Ammon's horn (tissue), 1 donor: ENCODE results near the gene FNBP1.
"Not testable (repeated sequence)": the region's sequence is repeated elsewhere in the genome, so short reads cannot be mapped to it uniquely, and the experiment has no call there.

Source experiments
- DNase-seq: peaks from one replicate; pipeline ENCODE4 v3.0.0-alpha.2; 2016; ENCODE audit warnings: low spot score

The FNBP1 gene

GRCh38 chr9:129953736-129954135 lies 89.3 kb downstream of the FNBP1 start:
- DNase-seq: no peak

- no peak for DNase-seq
Measured at GRCh38 chr9:129952337-129952736, 90.7 kb downstream of the FNBP1 start.

- DNase-seq: no peak
Measured at GRCh38 chr9:129949821-129950220, 93.2 kb downstream of the FNBP1 start.

- DNase-seq: not testable (repeated sequence)
Measured at GRCh38 chr9:129948626-129949025, 94.4 kb downstream of the FNBP1 start.

- peak; percentile 39 for DNase-seq
Measured at GRCh38 chr9:129946246-129946995, 96.6 kb downstream of the FNBP1 start.

- DNase-seq: no peak
Measured at GRCh38 chr9:129945314-129945713, 97.7 kb downstream of the FNBP1 start.

GRCh38 chr9:129944506-129945116 lies 98.4 kb downstream of the FNBP1 start:
- no peak for DNase-seq

- no peak for DNase-seq
Measured at GRCh38 chr9:129939431-129939830, 103.6 kb downstream of the FNBP1 start.

- peak; percentile 10 for DNase-seq
Measured at GRCh38 chr9:129938291-129938979, 104.6 kb downstream of the FNBP1 start.

GRCh38 chr9:129937879-129938278 lies 105.1 kb downstream of the FNBP1 start:
- DNase-seq: not testable (repeated sequence)

GRCh38 chr9:129936222-129936621 lies 106.8 kb downstream of the FNBP1 start:
- peak; percentile 48 for DNase-seq

- no peak for DNase-seq
Measured at GRCh38 chr9:129934780-129935179, 108.2 kb downstream of the FNBP1 start.

- DNase-seq: no peak
Measured at GRCh38 chr9:129934041-129934591, 108.9 kb downstream of the FNBP1 start.

- DNase-seq: no peak
Measured at GRCh38 chr9:129933185-129934040, 109.6 kb downstream of the FNBP1 start.

GRCh38 chr9:129932303-129933151 lies 110.5 kb downstream of the FNBP1 start:
- DNase-seq: no peak

- no peak for DNase-seq
Measured at GRCh38 chr9:129930743-129931142, 112.2 kb downstream of the FNBP1 start.

GRCh38 chr9:129929496-129930125 lies 113.4 kb downstream of the FNBP1 start:
- no peak for DNase-seq

GRCh38 chr9:129923589-129923988 lies 119.4 kb downstream of the FNBP1 start:
- no peak for DNase-seq

GRCh38 chr9:129921905-129922304 lies 121.1 kb downstream of the FNBP1 start:
- no peak for DNase-seq

GRCh38 chr9:129919841-129920240 lies 123.1 kb downstream of the FNBP1 start:
- DNase-seq: no peak
